ENCODE results near the gene OR4F6. TPM values are rescaled to one million over a fixed set of nuclear protein-coding genes. Genes with fewer than 3 reads are reported as not detected.
"Not testable (repeated sequence)": the region's sequence is repeated elsewhere in the genome, so short reads cannot be mapped to it uniquely, and the experiment has no call there.

OR4F6 gene
- total and polyA plus RNA-seq, 2 donors (not counting 1 experiment from before 2014, with no cell fraction given) = not detected

DNA sequence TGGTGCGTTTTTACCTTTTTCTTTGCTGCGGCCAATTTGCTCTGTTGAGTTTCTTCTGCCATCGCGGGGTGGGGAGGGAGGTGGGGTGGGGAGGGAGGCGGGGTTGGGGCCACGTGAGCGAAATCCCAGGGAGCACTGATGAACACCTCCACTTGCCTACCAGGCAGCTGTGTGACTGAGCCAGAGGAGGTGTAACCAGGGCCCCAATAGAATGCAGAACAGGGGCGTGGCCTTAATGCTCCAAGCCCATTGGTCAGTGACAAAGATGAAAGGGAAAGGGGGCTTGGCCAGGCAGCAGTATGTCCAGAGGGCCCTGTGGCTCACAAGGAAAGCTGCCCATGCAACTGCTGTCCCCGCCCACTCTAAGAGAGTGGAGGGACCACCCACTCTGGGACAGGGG, 21.4 kb upstream of the OR4F6 start:
- no peak for TF ChIP-seq EZH2 (IDR thresholded peaks at IDR 0.05; ENCODE audit: low read length, missing control alignments)
- TF ChIP-seq, protein P1, sequence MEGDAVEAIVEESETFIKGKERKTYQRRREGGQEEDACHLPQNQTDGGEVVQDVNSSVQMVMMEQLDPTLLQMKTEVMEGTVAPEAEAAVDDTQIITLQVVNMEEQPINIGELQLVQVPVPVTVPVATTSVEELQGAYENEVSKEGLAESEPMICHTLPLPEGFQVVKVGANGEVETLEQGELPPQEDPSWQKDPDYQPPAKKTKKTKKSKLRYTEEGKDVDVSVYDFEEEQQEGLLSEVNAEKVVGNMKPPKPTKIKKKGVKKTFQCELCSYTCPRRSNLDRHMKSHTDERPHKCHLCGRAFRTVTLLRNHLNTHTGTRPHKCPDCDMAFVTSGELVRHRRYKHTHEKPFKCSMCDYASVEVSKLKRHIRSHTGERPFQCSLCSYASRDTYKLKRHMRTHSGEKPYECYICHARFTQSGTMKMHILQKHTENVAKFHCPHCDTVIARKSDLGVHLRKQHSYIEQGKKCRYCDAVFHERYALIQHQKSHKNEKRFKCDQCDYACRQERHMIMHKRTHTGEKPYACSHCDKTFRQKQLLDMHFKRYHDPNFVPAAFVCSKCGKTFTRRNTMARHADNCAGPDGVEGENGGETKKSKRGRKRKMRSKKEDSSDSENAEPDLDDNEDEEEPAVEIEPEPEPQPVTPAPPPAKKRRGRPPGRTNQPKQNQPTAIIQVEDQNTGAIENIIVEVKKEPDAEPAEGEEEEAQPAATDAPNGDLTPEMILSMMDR (conservative IDR thresholded peaks at IDR 0.05 in 1 of 2, IDR thresholded peaks at IDR 0.05 in 1 of 2; ENCODE audit: low read depth in 1 of 2, low read length in 2 of 2) = no peak
- H3K36me3 ChIP-seq (ENCODE audit: control insufficient read depth, insufficient read depth, low read length) = no peaks in the 10 kb centered on the region
- H3K27me3 ChIP-seq (ENCODE audit: control insufficient read depth, insufficient read depth, low read length) = peaks cover 3% of the 10 kb centered on the region
- no peak overlapping the region for H3K4me2 ChIP-seq (ENCODE audit: extremely low read depth, insufficient read depth, low read length)
- no peak overlapping the region for H3K27ac ChIP-seq (ENCODE audit: insufficient read depth, low read length)
- no peak overlapping the region for H3K9ac ChIP-seq (ENCODE audit: insufficient read depth, low read length)
- no peaks in the 10 kb centered on the region for H4K20me1 ChIP-seq (ENCODE audit: control insufficient read depth, extremely low read depth, insufficient read depth, low read length)
- no peak for DNase-seq (ENCODE audit: low read depth in 2 of 2)
- no peak overlapping the region for H2AFZ ChIP-seq (ENCODE audit: low read length)
- no peaks in the 10 kb centered on the region for H3K9me3 ChIP-seq (ENCODE audit: control insufficient read depth, insufficient read depth, low read depth, low read length)
- no peak overlapping the region for H3K4me3 ChIP-seq (replicated peaks in 1 of 4; ENCODE audit: control extremely low read depth in 1 of 4, insufficient read depth in 1 of 4, low read depth in 3 of 4, low read length in 4 of 4)
- no peaks in the 10 kb centered on the region for H3K79me2 ChIP-seq (ENCODE audit: control insufficient read depth, insufficient read depth, low read length)
- H3K4me1 ChIP-seq (ENCODE audit: control insufficient read depth, extremely low read depth, insufficient read depth, low read length) = no peaks in the 10 kb centered on the region

GRCh38 chr15:101784644-101785043, 18.7 kb upstream of the OR4F6 start:
- Histone ChIP-seq H3K79me2 (ENCODE audit: control insufficient read depth, insufficient read depth, low read length) (no peaks in the 10 kb centered on the region), H4K20me1 (ENCODE audit: control insufficient read depth, extremely low read depth, insufficient read depth, low read length) (no peaks in the 10 kb centered on the region), H3K4me2 (ENCODE audit: extremely low read depth, insufficient read depth, low read length) (no peak overlapping the region), H3K27me3 (ENCODE audit: control insufficient read depth, insufficient read depth, low read length) (peaks cover 3% of the 10 kb centered on the region), H2AFZ (ENCODE audit: low read length) (no peak overlapping the region), H3K9me3 (ENCODE audit: control insufficient read depth, insufficient read depth, low read depth, low read length) (no peaks in the 10 kb centered on the region), H3K9ac (ENCODE audit: insufficient read depth, low read length) (no peak overlapping the region), H3K4me3 (replicated peaks in 1 of 4; ENCODE audit: control extremely low read depth in 1 of 4, insufficient read depth in 1 of 4, low read depth in 3 of 4, low read length in 4 of 4) (no peak overlapping the region), H3K36me3 (ENCODE audit: control insufficient read depth, insufficient read depth, low read length) (no peaks in the 10 kb centered on the region), H3K27ac (ENCODE audit: insufficient read depth, low read length) (no peak overlapping the region), H3K4me1 (ENCODE audit: control insufficient read depth, extremely low read depth, insufficient read depth, low read length) (no peaks in the 10 kb centered on the region)
- TF ChIP-seq, protein P1 (conservative IDR thresholded peaks at IDR 0.05 in 1 of 2, IDR thresholded peaks at IDR 0.05 in 1 of 2; ENCODE audit: low read depth in 1 of 2, low read length in 2 of 2) = no peak
- TF ChIP-seq EZH2 (IDR thresholded peaks at IDR 0.05; ENCODE audit: low read length, missing control alignments) = no peak
- DNase-seq (ENCODE audit: low read depth in 2 of 2) = no peak

- H3K36me3 ChIP-seq (ENCODE audit: control insufficient read depth, insufficient read depth, low read length); H3K9ac ChIP-seq (ENCODE audit: insufficient read depth, low read length); H4K20me1 ChIP-seq (ENCODE audit: control insufficient read depth, extremely low read depth, insufficient read depth, low read length); H3K79me2 ChIP-seq (ENCODE audit: control insufficient read depth, insufficient read depth, low read length); DNase-seq (ENCODE audit: low read depth in 2 of 2); H3K27me3 ChIP-seq (ENCODE audit: control insufficient read depth, insufficient read depth, low read length); H2AFZ ChIP-seq (ENCODE audit: low read length); H3K4me2 ChIP-seq (ENCODE audit: extremely low read depth, insufficient read depth, low read length); H3K4me3 ChIP-seq (replicated peaks in 1 of 4; ENCODE audit: control extremely low read depth in 1 of 4, insufficient read depth in 1 of 4, low read depth in 3 of 4, low read length in 4 of 4); H3K27ac ChIP-seq (ENCODE audit: insufficient read depth, low read length); H3K4me1 ChIP-seq (ENCODE audit: control insufficient read depth, extremely low read depth, insufficient read depth, low read length); H3K9me3 ChIP-seq (ENCODE audit: control insufficient read depth, insufficient read depth, low read depth, low read length): not testable (repeated sequence)
Observed at GRCh38 chr15:101786422-101786821, 16.9 kb upstream of the OR4F6 start.

GRCh38 chr15:101788001-101788400, 15.3 kb upstream of the OR4F6 start:
- not testable (repeated sequence) for H3K4me1 ChIP-seq (ENCODE audit: control insufficient read depth, extremely low read depth, insufficient read depth, low read length); H3K4me2 ChIP-seq (ENCODE audit: extremely low read depth, insufficient read depth, low read length)

GRCh38 chr15:101788503-101789269, 14.6 kb upstream of the OR4F6 start:
- H2AFZ ChIP-seq (ENCODE audit: low read length); H3K9me3 ChIP-seq (ENCODE audit: control insufficient read depth, insufficient read depth, low read depth, low read length); H3K27ac ChIP-seq (ENCODE audit: insufficient read depth, low read length); H3K4me3 ChIP-seq (replicated peaks in 1 of 4; ENCODE audit: control extremely low read depth in 1 of 4, insufficient read depth in 1 of 4, low read depth in 3 of 4, low read length in 4 of 4); H3K4me2 ChIP-seq (ENCODE audit: extremely low read depth, insufficient read depth, low read length); H3K9ac ChIP-seq (ENCODE audit: insufficient read depth, low read length); H3K27me3 ChIP-seq (ENCODE audit: control insufficient read depth, insufficient read depth, low read length); H3K36me3 ChIP-seq (ENCODE audit: control insufficient read depth, insufficient read depth, low read length); H4K20me1 ChIP-seq (ENCODE audit: control insufficient read depth, extremely low read depth, insufficient read depth, low read length); H3K4me1 ChIP-seq (ENCODE audit: control insufficient read depth, extremely low read depth, insufficient read depth, low read length); H3K79me2 ChIP-seq (ENCODE audit: control insufficient read depth, insufficient read depth, low read length); DNase-seq (ENCODE audit: low read depth in 2 of 2): not testable (repeated sequence)

More at GRCh38 chr15:101788001-101788400, 15.3 kb upstream of the OR4F6 start:
- not testable (repeated sequence) for H3K27me3 ChIP-seq (ENCODE audit: control insufficient read depth, insufficient read depth, low read length); H3K4me3 ChIP-seq (replicated peaks in 1 of 4; ENCODE audit: control extremely low read depth in 1 of 4, insufficient read depth in 1 of 4, low read depth in 3 of 4, low read length in 4 of 4); H3K79me2 ChIP-seq (ENCODE audit: control insufficient read depth, insufficient read depth, low read length); H3K9ac ChIP-seq (ENCODE audit: insufficient read depth, low read length); H3K27ac ChIP-seq (ENCODE audit: insufficient read depth, low read length); H3K36me3 ChIP-seq (ENCODE audit: control insufficient read depth, insufficient read depth, low read length); H3K9me3 ChIP-seq (ENCODE audit: control insufficient read depth, insufficient read depth, low read depth, low read length); H4K20me1 ChIP-seq (ENCODE audit: control insufficient read depth, extremely low read depth, insufficient read depth, low read length); DNase-seq (ENCODE audit: low read depth in 2 of 2); H2AFZ ChIP-seq (ENCODE audit: low read length)
